ENCODE measurements around the gene ZBTB42. TPM values are rescaled to one million over a fixed set of nuclear protein-coding genes. Genes with fewer than 3 reads are reported as not detected.

ZBTB42 gene
- total and polyA plus RNA-seq, 2 of the 13 experiments (the other 11 are each of a cell fraction or from before 2014, with no cell fraction given) = 2.8 to 4.2 TPM

GRCh38 chr14:104800771-104801519, at the start of gene ZBTB42 (continued):
- TF ChIP-seq GMEB2 (CRISPR knock-in tag; IDR thresholded peaks at IDR 0.05; ENCODE audit: low read depth) = no peak
- TF ChIP-seq RFX1 (IDR thresholded peaks at IDR 0.05) = no peak
- TF ChIP-seq ZBTB21 (CRISPR knock-in tag; IDR thresholded peaks at IDR 0.05) = no peak
- 0 out of 2 replicates have a peak, but pooled peaks have one; percentile 31 for TF ChIP-seq ZNF350 (CRISPR knock-in tag; IDR thresholded peaks at IDR 0.05; ENCODE audit: borderline replicate concordance, low read depth)
- no peak for TF ChIP-seq RAD51 (IDR thresholded peaks at IDR 0.05; ENCODE audit: borderline replicate concordance)
- TF ChIP-seq ZNF33B (CRISPR knock-in tag; IDR thresholded peaks at IDR 0.05) = no peak
- no peak; the same call in 1 of the 2 replicates for TF ChIP-seq FOXC1 (CRISPR knock-in tag; IDR thresholded peaks at IDR 0.05; ENCODE audit: borderline replicate concordance)
- TF ChIP-seq LCORL (IDR thresholded peaks at IDR 0.05) = no peak
- TF ChIP-seq LCORL (CRISPR knock-in tag; IDR thresholded peaks at IDR 0.05) = peak; percentile 65
- no peak for TF ChIP-seq TBL1XR1 (IDR thresholded peaks at IDR 0.05; ENCODE audit: borderline replicate concordance, low read length, partially characterized antibody)
- 0 out of 2 replicates have a peak, but pooled peaks have one; percentile 3 for TF ChIP-seq BHLHE40 (IDR thresholded peaks at IDR 0.05; ENCODE audit: low read length)
- TF ChIP-seq GATAD2A (CRISPR knock-in tag; IDR thresholded peaks at IDR 0.05) = no peak
- no peak for TF ChIP-seq ZNF263 (CRISPR knock-in tag; IDR thresholded peaks at IDR 0.05)
- peak; percentile 39 for TF ChIP-seq ZNF883 (CRISPR knock-in tag; IDR thresholded peaks at IDR 0.05; ENCODE audit: not compliant biosample characterization)
- no peak for TF ChIP-seq E2F5 (CRISPR knock-in tag; conservative IDR thresholded peaks at IDR 0.05)
- TF ChIP-seq CBX1 (IDR thresholded peaks at IDR 0.05; ENCODE audit: low read depth) = no peak
- TF ChIP-seq REXO4 (CRISPR knock-in tag; IDR thresholded peaks at IDR 0.05; ENCODE audit: borderline replicate concordance) = no peak
- TF ChIP-seq ZBTB43 (CRISPR knock-in tag; conservative IDR thresholded peaks at IDR 0.05) = no peak
- TF ChIP-seq POLR2A (IDR thresholded peaks at IDR 0.05; ENCODE audit: insufficient read depth in 1 of 2, low read depth in 2 of 2, low read length in 2 of 2) = no peak
- TF ChIP-seq ZNF557 (CRISPR knock-in tag; IDR thresholded peaks at IDR 0.05) = no peak
- TF ChIP-seq THAP11 (CRISPR knock-in tag; IDR thresholded peaks at IDR 0.05) = no peak
- no peak for TF ChIP-seq ZNF451 (CRISPR knock-in tag; IDR thresholded peaks at IDR 0.05)
- no peak for TF ChIP-seq SP1 (IDR thresholded peaks at IDR 0.05)
- TF ChIP-seq SP1 (CRISPR knock-in tag; IDR thresholded peaks at IDR 0.05) = no peak
- no peak for TF ChIP-seq MYNN (CRISPR knock-in tag; IDR thresholded peaks at IDR 0.05; ENCODE audit: low read depth)
- TF ChIP-seq ETS1 (CRISPR knock-in tag; IDR thresholded peaks at IDR 0.05) = no peak
- no peak for TF ChIP-seq ZNF17 (CRISPR knock-in tag; IDR thresholded peaks at IDR 0.05)
- no peak for TF ChIP-seq TCF7 (IDR thresholded peaks at IDR 0.05; ENCODE audit: low read depth)
- TF ChIP-seq ZNF576 (CRISPR knock-in tag; IDR thresholded peaks at IDR 0.05) = no peak
- TF ChIP-seq JUND (CRISPR knock-in tag; IDR thresholded peaks at IDR 0.05) = no peak

Data from HepG2 (cell line).